ENCODE measurements around the gene RIPOR2. TPM values are rescaled to one million over a fixed set of nuclear protein-coding genes. Genes with fewer than 3 reads are reported as not detected.

Gene RIPOR2
- total RNA-seq, 1 experiment from 2014 or later, result 0.47 TPM

- no peak for TF ChIP-seq CTCF (IDR thresholded peaks at IDR 0.05; ENCODE audit: unreplicated experiment)
- Mint-ChIP-seq H3K27me3 (ENCODE audit: unreplicated experiment) (no peaks in the 10 kb centered on the region), H3K36me3 (ENCODE audit: insufficient read depth, unreplicated experiment) (no peaks in the 10 kb centered on the region), H3K4me1 (ENCODE audit: low read depth, unreplicated experiment) (peaks cover 29% of the 10 kb centered on the region), H3K27ac (ENCODE audit: unreplicated experiment) (no peak overlapping the region), H3K9me3 (ENCODE audit: low read depth, unreplicated experiment) (no peaks in the 10 kb centered on the region), H3K4me3 (ENCODE audit: low read depth, unreplicated experiment) (no peak overlapping the region)
- DNase-seq, result no peak
- no TSS peak for BruUV-seq (replicated peaks)
- CTCF ChIA-PET, result interaction anchor here (0.7 to 4.4 kb wide), 19 partner anchors 9 to 367 kb away, joined by 3 to 133 read pairs (median 5); no protein-coding TSS in a partner anchor
- intact Hi-C loops (cut with micrococcal nuclease; ENCODE audit: unreplicated experiment), result loop anchor here (1.0 to 10.0 kb wide), 6 partner anchors 71 to 319 kb away; no protein-coding TSS in a partner anchor
These were observed 79.5 kb downstream of the RIPOR2 start for GRCh38 chr6:24856246-24856599.

- peaks cover 29% of the 10 kb centered on the region for H3K4me1 Mint-ChIP-seq (ENCODE audit: low read depth, unreplicated experiment)
- H3K27me3 Mint-ChIP-seq (ENCODE audit: unreplicated experiment), result no peaks in the 10 kb centered on the region
- TF ChIP-seq CTCF (IDR thresholded peaks at IDR 0.05; ENCODE audit: unreplicated experiment), result peak; percentile 94
- no peaks in the 10 kb centered on the region for H3K9me3 Mint-ChIP-seq (ENCODE audit: low read depth, unreplicated experiment)
- no TSS peak for BruUV-seq (replicated peaks)
- no peak overlapping the region for H3K27ac Mint-ChIP-seq (ENCODE audit: unreplicated experiment)
- DNase-seq, result peak; percentile 81
- CTCF ChIA-PET, result interaction anchor here (0.7 to 4.4 kb wide), 20 partner anchors 9 to 368 kb away, joined by 3 to 133 read pairs (median 5); no protein-coding TSS in a partner anchor
- no peak overlapping the region for H3K4me3 Mint-ChIP-seq (ENCODE audit: low read depth, unreplicated experiment)
- no peaks in the 10 kb centered on the region for H3K36me3 Mint-ChIP-seq (ENCODE audit: insufficient read depth, unreplicated experiment)
- intact Hi-C loops (cut with micrococcal nuclease; ENCODE audit: unreplicated experiment), result loop anchor here (1.0 to 10.0 kb wide), 6 partner anchors 72 to 319 kb away; no protein-coding TSS in a partner anchor
These were observed 80.1 kb downstream of the RIPOR2 start for GRCh38 chr6:24855395-24856245.

DNA sequence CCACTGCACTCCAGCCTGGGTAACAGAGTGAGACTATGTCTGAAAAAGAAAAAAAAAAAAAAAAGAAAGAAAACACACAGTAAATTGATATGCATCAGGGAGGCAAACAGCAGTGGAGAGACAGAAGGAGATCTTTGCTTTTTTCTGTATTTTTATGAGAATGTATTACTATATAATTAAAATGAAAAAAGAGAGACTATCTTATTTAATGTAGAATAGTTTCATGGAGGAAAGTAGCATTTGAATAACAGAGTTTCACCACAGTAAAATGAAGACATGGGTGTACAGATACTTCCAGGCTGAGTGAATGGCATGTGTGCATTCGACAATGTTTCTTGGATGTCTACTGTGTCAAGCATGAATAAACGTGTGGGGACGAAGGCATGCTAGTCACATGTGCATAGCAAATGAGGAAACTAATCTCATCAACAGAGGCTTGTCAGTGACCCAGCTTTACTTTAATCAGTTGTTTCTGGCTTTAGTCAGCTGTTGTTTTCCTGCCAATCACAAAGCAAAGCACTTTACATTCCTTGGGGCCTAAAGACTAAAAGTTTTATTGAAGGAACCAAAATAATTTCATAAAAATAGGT lies 81.6 kb downstream of the RIPOR2 start:
- Mint-ChIP-seq H3K9me3 (ENCODE audit: low read depth, unreplicated experiment) (no peaks in the 10 kb centered on the region), H3K36me3 (ENCODE audit: insufficient read depth, unreplicated experiment) (no peaks in the 10 kb centered on the region), H3K4me3 (ENCODE audit: low read depth, unreplicated experiment) (no peak overlapping the region), H3K4me1 (ENCODE audit: low read depth, unreplicated experiment) (peaks cover 29% of the 10 kb centered on the region), H3K27ac (ENCODE audit: unreplicated experiment) (no peak overlapping the region), H3K27me3 (ENCODE audit: unreplicated experiment) (no peaks in the 10 kb centered on the region)
- TF ChIP-seq CTCF (IDR thresholded peaks at IDR 0.05; ENCODE audit: unreplicated experiment), result no peak
- intact Hi-C loops (cut with micrococcal nuclease; ENCODE audit: unreplicated experiment), result loop anchor here (10.0 kb wide), 1 partner anchor 321 kb away; no protein-coding TSS in a partner anchor
- CTCF ChIA-PET, result interaction anchor here (0.7 to 1.1 kb wide), 3 partner anchors 19 to 171 kb away, joined by 3 to 6 read pairs (median 5); no protein-coding TSS in a partner anchor
- DNase-seq, result no peak
- no TSS peak for BruUV-seq (replicated peaks)

DNA sequence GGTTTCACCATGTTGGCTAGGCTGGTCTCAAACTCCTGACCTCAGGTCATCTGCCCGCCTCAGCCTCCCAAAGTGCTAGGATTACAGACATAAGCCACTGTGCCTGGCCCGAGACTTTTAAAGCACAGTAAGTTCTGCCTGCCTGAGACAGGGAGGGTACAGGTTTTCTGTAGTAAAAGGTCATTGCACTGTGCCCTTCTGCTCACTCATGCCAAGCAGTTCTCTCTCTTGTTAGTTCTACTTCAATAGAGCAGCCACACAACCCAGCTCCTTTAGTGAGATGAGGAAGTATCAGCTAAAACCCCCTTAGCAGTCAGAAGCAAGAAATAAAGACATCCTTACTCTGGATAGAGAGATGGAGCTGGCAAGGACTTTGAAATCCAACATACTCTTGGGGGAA lies 84.7 kb downstream of the RIPOR2 start:
- BruUV-seq (replicated peaks), result no TSS peak
- no peak overlapping the region for H3K27ac Mint-ChIP-seq (ENCODE audit: unreplicated experiment)
- CTCF ChIA-PET, result interaction anchor here (0.6 to 1.1 kb wide), 3 partner anchors 141 to 209 kb away, joined by 3 to 6 read pairs (median 3); no protein-coding TSS in a partner anchor
- H3K9me3 Mint-ChIP-seq (ENCODE audit: low read depth, unreplicated experiment), result no peaks in the 10 kb centered on the region
- no peaks in the 10 kb centered on the region for H3K36me3 Mint-ChIP-seq (ENCODE audit: insufficient read depth, unreplicated experiment)
- no peak for DNase-seq
- no peak overlapping the region for H3K4me3 Mint-ChIP-seq (ENCODE audit: low read depth, unreplicated experiment)
- intact Hi-C loops (cut with micrococcal nuclease; ENCODE audit: unreplicated experiment), result loop anchor here (10.0 kb wide), 1 partner anchor 324 kb away; no protein-coding TSS in a partner anchor
- H3K27me3 Mint-ChIP-seq (ENCODE audit: unreplicated experiment), result no peaks in the 10 kb centered on the region
- peaks cover 7% of the 10 kb centered on the region for H3K4me1 Mint-ChIP-seq (ENCODE audit: low read depth, unreplicated experiment)
- no peak for TF ChIP-seq CTCF (IDR thresholded peaks at IDR 0.05; ENCODE audit: unreplicated experiment)
